Epidermal melanocyte (primary cell): Measurements from ENCODE around the gene PTGER2.

Experiments
- DNase-seq: peaks from one replicate; pipeline ENCODE4 v3.0.0; 2011; ENCODE audit warnings: low spot score; ENCODE audit not compliant: insufficient read length

Gene PTGER2, protein sequence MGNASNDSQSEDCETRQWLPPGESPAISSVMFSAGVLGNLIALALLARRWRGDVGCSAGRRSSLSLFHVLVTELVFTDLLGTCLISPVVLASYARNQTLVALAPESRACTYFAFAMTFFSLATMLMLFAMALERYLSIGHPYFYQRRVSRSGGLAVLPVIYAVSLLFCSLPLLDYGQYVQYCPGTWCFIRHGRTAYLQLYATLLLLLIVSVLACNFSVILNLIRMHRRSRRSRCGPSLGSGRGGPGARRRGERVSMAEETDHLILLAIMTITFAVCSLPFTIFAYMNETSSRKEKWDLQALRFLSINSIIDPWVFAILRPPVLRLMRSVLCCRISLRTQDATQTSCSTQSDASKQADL

DNA sequence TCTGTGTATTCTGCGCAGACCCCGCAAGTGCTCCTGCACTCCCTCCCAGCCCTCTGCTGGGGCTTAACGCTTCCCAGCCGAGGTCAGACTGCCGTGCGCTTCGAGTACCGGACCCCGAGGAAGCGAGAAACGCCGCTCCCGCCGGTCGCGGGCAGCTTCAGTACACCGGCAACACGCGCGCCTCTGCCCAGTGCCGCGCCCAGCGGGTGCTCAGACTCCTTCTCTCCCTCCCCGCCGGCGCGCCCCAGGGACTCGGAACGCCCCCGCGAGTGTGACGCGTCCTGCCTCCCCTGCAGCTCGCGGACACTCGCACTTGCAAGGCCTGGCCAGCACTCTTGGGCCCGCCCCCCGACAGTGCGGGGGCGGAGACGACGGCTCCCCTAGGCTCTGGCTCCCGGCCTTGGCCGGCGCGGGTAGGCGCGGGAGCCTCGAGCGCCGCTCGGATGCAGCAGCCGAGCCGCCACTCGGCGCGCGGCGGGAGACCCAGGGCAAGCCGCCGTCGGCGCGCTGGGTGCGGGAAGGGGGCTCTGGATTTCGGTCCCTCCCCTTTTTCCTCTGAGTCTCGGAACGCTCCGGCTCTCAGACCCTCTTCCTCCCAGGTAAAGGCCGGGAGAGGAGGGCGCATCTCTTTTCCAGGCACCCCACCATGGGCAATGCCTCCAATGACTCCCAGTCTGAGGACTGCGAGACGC, at the start of gene PTGER2:
TSS of gene PTGER2 (plus strand) at position 410 of the 692 bp plus-strand sequence. CDS start at position 647, 237 bp downstream.
- no peak for DNase-seq

DNA sequence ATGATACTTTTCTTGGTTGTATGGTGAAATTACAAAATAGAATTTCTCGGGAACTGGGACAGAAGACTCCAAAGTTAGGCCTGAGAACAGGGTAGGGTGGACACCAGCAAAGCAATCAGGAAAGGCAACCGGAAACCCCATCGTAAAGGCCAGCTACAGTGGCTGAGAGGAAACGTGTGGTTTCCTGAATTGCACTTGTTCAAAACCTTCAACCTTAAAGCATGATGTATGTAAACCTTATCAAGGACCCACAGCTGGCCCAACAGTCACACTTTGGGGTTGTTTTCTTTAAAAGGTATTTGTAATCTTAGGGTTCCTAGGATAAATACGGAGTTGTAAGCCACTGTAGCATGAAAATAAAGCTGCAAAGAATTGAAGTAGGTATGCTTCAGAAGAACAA, 48.9 kb upstream of the PTGER2 start:
- no peak for DNase-seq

DNA sequence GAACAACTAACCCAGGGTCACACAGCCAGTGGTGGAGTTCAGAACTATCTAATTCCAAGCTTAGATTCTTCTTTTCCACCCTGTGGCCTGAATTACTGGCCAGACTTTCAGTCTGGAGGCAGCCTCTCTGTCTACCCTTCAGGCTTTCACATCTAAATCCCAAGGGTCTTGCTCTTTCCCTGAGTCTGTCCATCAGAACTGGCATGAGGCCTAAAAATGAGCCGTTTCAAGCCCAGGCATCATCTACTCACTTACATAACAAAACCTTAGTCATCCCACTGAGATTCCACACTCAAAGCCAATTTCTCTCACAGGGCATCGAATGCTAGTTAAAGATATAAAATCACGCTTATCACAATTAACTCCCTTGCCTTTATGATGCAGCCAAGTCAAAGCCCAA, 47.9 kb upstream of the PTGER2 start:
- DNase-seq: no peak

DNA sequence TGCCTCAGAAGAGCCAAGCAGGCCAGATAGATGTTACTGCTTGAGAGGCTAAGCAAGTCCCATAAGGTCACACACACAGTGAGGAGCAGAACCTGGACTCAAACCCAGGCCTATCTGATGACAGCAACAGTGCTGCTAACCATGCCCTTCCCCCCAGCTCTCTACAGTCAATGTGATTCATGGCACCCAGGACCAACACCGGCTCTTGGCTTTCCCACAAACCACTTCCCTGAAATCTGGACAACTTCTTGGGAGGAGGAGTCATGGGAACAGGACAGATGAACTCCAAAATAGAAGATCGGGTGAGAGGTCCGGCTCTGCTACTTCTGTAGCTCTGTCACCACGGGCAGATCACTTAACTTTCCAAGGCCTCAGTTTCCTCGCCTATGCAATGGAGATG, 47.3 kb upstream of the PTGER2 start:
- no peak for DNase-seq

DNA sequence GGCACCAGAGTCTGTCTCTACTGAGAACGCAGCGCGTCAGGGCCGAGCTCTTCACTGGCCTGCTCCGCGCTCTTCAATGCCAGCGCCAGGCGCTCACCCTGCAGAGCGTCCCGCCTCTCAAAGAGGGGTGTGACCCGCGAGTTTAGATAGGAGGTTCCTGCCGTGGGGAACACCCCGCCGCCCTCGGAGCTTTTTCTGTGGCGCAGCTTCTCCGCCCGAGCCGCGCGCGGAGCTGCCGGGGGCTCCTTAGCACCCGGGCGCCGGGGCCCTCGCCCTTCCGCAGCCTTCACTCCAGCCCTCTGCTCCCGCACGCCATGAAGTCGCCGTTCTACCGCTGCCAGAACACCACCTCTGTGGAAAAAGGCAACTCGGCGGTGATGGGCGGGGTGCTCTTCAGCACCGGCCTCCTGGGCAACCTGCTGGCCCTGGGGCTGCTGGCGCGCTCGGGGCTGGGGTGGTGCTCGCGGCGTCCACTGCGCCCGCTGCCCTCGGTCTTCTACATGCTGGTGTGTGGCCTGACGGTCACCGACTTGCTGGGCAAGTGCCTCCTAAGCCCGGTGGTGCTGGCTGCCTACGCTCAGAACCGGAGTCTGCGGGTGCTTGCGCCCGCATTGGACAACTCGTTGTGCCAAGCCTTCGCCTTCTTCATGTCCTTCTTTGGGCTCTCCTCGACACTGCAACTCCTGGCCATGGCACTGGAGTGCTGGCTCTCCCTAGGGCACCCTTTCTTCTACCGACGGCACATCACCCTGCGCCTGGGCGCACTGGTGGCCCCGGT, 46.4 kb upstream of the PTGER2 start, which contains the start of gene PTGDR:
TSS of gene PTGDR (plus strand) at position 198 of the 778 bp plus-strand sequence. CDS start at position 315, 117 bp downstream.
- DNase-seq: no peak

DNA sequence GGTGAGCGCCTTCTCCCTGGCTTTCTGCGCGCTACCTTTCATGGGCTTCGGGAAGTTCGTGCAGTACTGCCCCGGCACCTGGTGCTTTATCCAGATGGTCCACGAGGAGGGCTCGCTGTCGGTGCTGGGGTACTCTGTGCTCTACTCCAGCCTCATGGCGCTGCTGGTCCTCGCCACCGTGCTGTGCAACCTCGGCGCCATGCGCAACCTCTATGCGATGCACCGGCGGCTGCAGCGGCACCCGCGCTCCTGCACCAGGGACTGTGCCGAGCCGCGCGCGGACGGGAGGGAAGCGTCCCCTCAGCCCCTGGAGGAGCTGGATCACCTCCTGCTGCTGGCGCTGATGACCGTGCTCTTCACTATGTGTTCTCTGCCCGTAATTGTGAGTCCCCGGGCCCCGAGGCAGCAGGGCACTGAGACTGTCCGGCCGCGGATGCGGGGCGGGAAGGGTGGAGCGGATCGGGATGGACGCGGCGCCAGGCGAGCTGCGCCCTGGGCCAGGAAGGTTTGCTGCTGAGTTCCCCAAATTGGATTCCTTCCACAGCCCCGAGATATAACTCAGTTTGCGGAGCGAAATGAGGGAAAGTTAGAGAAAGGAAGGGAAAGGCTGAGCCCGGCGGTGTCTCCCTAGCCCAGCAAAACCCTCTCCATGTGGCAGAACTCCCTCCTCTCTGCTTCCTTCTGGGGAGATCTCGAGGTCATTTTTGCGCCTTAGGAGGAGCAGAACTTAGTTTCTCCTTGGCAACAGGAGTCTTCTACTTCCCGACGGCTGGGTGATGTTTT, 45.6 kb upstream of the PTGER2 start:
- no peak for DNase-seq

DNA sequence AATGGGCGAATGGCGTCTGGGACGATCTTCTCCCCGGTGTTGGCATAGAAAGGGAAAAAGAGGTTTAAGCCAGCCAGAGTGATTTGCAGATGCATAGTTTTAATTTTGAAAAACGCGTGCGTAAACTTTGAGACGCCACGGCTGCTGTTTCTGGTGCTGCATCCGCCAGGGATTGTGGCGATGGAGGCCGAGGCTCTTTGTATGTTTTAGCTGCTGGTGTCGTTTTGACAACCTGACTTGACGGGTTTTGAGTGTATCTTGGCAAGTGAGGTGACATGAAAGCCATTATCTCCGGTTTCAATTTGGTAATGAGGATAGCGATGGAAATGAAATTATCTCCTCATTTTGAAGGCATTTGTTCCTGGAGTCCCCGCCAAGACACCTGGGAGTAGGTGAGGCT, 45.0 kb upstream of the PTGER2 start:
- DNase-seq: no peak

DNA sequence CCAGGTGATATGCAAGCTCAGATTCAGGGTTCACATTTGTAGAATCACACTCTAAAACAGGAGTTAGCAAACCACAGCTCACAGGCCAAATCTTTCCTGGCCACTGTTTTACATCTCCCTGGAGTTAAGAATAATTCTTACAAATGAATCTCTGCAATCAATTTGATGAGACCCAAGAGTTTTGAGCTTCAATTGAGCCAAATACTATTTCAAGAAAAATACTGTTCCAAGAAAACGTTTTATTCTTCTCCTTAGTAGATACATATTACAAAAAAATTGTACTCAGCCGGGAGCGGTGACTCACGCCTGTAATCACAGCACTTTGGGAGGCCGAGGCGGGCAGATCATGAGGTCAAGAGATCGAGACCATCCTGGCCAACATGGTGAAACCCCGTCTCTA, 44.1 kb upstream of the PTGER2 start:
- no peak for DNase-seq

DNA sequence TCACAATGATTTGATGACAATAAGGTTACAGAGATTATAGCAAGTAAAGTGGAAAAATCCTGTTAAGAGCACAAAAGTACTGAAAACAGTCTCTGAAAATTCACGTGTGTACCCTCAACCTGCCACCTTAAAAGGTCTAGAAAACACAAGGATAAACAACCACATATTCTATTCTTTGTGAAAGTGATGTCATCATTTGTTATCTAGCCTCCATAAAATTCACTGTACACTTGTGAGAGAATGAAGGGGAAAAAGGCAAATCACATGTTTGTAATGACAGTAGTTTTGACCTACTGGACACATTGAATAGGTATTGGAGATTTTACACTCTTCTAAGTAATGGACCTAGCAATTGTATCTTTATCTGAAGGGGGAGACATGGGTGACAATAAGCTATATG, 42.6 kb upstream of the PTGER2 start:
- no peak for DNase-seq

DNA sequence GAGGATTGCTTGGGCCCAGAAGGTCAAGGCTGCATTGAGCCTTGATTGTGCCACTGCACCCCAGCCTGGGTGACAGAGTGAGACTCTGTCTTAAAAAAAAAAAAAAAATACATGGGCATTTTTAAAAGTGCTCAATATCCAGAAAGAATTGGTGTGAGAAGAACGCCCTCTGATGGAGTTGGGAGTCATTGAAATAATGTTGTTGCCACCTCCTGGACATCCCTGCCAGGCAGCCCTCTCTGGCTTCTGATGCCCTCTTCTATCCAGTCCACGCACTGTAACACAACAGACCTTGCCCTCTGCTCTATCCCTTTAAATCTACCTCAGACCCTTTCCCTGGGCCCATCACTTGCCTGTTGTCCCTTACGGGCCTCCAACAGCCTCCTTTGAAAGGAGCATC, 41.7 kb upstream of the PTGER2 start:
- DNase-seq: no peak

DNA sequence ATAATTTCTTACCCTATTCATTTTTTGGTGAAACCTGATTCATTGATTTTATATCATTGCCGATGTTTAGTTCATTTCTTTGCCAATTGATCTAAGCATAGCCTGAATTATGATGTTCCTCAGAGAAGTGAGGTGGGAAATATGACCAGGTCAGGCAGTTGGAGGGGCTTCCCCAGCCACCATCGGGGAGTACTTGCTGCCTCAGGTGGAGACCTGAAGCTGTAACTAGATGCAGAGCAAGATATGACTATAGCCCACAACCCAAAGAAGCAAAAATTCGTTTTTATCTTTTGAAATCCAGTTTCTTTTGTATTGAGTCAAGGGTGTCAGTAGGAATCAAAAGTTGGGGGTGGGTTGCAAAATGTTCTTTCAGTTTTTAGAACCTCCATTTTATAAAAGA, 38.7 kb upstream of the PTGER2 start:
- DNase-seq: no peak

DNA sequence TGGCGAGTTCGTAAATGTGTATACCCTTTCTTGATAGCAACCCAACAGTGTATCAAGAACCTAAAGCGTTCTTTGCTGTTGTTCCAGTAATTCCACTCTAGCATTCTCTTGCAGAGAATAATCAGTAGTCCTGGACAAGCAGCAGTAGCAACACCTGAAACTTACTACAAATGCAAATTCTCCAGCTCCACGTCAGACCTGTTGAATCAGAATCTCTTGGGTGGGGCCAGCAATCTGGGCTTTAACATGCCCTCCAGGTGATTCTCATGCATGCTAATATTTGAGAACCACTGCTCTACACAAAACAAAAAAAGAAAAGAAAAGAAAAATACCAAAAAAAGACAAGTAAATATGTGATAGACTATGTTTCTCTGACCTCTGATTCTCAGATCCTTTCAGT, 36.6 kb upstream of the PTGER2 start:
- DNase-seq: no peak

DNA sequence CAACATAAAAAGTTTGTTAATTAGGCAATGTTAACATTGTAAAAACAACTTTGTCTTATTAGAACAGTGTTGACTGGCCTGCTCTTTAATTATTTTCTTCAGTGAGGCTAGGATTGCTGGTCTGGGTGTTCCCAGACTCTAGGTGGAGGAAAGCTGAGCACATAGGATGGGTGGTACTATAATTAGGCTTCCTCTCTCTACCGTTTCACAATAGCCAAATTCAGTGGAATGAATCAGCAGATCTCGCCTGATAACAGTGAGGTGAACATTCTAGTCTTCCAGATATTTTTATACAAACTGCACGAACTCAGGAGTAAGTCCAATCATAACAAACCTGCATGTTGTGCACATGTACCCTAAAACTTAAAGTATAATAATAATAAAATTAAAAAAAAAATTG, 34.7 kb upstream of the PTGER2 start:
- DNase-seq: no peak

DNA sequence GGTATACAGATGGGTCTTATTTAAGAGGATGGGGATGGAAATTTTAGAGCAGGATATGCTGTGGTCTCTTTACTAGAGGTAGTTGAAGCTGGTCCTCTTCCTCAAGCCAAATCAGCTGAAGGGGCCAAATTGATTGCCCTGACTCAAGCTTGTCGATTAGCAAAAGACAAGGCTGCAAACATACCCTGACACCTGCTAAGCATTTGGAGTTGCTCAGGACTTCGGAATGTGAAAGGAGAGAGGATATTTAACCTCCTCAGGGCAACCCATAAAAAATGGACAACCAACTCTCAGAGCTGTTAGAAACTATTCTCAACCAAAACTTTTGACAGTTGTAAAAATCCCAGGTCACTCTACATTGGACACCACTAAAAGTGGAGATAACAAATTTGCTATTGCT, 31.0 kb upstream of the PTGER2 start:
- no peak for DNase-seq

DNA sequence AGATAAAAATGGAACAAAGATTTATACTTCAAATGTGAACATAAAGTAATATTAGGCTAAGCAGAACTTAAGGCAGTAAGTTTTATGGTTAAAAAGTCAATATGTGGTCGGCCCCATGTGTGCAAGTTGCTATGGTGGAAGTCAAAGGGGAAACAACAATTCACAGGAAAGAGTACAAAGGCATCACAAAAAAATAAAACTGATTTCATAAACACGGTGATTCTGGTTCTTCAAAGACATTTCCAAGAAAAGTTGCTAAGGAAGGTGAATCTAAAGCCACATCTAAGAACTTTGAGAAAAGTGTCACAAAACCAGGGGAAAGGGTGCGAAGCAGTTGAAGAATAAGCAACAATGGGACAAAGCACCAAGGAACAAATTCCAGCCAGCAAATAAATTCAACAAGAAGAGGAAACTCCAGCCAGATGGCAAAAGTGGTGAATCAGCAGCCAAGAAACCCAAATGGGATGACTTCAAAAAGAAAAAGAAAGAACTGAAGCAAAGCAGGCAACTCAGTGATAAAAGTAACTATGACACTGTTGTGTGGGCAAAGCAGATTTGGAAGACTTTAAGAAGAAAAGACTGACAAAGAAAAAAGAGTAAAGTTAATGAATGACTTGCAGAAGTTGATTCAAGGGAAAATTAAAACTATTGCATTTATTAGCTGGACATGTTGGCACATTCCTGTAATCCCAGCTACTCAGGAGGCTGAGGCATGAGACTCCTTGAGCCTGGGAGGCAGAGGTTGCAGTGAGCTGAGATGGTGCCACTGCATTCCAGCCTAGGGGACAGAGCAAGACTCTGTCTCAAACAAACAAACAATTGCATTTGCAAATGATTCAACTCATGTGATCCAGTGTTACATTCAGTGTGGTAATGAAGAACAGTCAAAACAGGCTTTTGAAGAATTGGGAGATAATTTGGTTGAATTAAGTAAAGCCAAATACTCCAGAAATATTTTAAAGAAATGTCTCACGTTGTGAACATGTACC, 27.2 kb upstream of the PTGER2 start:
- DNase-seq: no peak

DNA sequence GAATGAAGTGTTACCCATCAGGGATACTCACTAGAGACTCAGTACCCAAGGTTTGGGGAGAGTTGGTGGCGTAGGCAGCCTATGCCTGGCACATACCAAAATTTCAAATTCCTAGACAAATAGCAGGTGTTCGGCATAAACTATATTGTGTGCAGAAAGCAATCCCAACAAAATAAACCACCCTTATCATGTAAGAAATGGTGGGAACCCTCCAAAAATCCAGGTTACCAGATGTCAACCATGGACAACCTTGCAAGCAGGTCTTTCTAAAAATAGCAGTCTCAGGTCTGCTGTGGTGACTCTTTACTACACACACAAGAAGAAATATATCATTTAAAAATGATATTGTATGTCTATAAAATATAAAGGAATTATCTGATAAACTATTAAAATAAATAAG, 17.7 kb upstream of the PTGER2 start:
- no peak for DNase-seq

DNA sequence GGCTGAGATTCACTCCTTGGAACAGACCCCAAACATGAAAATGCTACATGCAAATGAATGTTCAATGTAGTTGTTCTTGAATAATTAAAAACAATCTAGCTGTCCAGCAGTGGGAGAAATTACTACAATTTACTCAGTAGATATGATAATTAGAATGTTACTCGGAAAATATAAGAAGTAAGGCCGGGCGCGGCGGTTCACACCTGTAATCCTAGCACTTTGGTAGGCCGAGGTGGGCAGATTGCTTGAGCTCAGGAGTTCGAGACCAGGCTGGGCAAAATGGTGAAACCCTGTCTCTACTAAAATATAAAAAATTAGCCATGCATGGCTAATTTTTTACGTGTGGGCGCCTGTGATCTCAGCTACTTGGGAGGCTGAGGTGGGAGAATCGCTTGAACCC, 15.3 kb upstream of the PTGER2 start:
- no peak for DNase-seq

DNA sequence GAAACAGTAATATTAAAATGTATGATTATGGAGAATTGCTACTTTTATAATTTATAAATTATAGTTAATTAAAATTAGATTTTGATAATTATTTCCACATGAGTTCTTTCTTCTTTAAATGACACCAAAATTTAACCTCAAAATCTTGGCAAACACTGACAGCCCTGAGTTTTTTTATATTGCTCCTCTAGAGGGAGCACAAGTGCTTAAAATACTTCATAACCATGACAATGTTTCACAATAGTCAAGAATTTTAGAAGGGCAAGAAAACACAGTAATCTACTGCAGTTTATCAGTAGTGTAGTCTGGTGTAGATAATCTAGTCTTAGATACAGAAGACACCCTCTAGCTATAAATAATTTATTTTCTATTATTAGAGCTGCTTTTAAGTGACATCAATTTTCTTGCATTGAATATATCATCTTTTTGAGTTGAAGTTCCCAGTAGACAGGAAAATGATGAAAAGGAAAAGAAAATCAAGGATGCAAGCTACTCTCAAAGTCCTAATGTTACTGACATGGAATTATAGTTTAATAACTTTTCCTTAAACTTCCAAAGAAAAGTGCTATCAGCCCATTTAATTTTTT, 14.3 kb upstream of the PTGER2 start:
- peak; percentile 69 for DNase-seq

DNA sequence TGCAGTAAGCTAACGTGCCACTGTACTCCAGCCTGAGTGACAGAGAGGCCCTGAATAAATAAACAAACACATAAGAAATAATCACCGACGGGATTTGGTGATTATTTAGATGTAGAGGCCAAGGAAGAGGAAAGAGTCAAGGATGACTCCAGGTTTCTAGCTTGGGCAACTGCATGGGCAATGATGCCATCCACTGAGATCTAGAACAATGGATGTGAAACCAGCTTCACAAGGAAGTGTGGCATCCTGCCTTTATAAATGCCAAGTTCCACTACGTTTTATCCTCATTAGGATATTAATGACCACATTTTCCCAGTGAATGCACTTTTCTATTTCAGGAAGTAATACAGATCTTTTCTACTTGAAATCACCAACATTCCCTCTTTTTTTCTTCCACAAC, 10.9 kb upstream of the PTGER2 start:
- DNase-seq: no peak
